GM21619 (cell line): ENCODE measurements around the gene EGLN3.
"Not testable (repeated sequence)": the region's sequence is repeated elsewhere in the genome, so short reads cannot be mapped to it uniquely, and the experiment has no call there.

Experiments
- ATAC-seq: cut with Tn5 transposase; IDR thresholded peaks from one replicate; pipeline ENCODE4 v1.9.1; 2021; ENCODE audit not compliant: unreplicated experiment

EGLN3 gene

GRCh38 chr14:33938131-33938949 lies 12.5 kb downstream of the EGLN3 start:
- no peak for ATAC-seq

- no peak for ATAC-seq
Observed at GRCh38 chr14:33936391-33936790, 14.5 kb downstream of the EGLN3 start.

GRCh38 chr14:33934938-33935337 lies 15.9 kb downstream of the EGLN3 start:
- ATAC-seq, result no peak

- ATAC-seq, result no peak
Observed at GRCh38 chr14:33934043-33934750, 16.7 kb downstream of the EGLN3 start.

GRCh38 chr14:33933386-33933933 lies 17.4 kb downstream of the EGLN3 start:
- no peak for ATAC-seq

GRCh38 chr14:33932576-33933345 lies 18.1 kb downstream of the EGLN3 start:
- no peak for ATAC-seq

- no peak for ATAC-seq
Observed at GRCh38 chr14:33932033-33932432, 18.8 kb downstream of the EGLN3 start.

GRCh38 chr14:33931461-33931860 lies 19.4 kb downstream of the EGLN3 start:
- ATAC-seq, result no peak

- ATAC-seq, result no peak
Observed at GRCh38 chr14:33930439-33930838, 20.4 kb downstream of the EGLN3 start.

GRCh38 chr14:33929799-33930408 lies 21.0 kb downstream of the EGLN3 start:
- ATAC-seq, result no peak

GRCh38 chr14:33928895-33929294 lies 22.0 kb downstream of the EGLN3 start:
- no peak for ATAC-seq

GRCh38 chr14:33927944-33928343 lies 22.9 kb downstream of the EGLN3 start:
- no peak for ATAC-seq

- ATAC-seq, result not testable (repeated sequence)
Observed at GRCh38 chr14:33926967-33927366, 23.9 kb downstream of the EGLN3 start.

- ATAC-seq, result no peak
Observed at GRCh38 chr14:33925946-33926345, 24.9 kb downstream of the EGLN3 start.

GRCh38 chr14:33925235-33925634 lies 25.6 kb downstream of the EGLN3 start:
- no peak for ATAC-seq

- no peak for ATAC-seq
Observed at GRCh38 chr14:33924566-33925100, 26.2 kb downstream of the EGLN3 start.

GRCh38 chr14:33922125-33922524 lies 28.7 kb downstream of the EGLN3 start:
- ATAC-seq, result no peak

GRCh38 chr14:33918256-33918655 lies 32.6 kb downstream of the EGLN3 start:
- ATAC-seq, result no peak

- no peak for ATAC-seq
Observed at GRCh38 chr14:33917661-33918060, 33.2 kb downstream of the EGLN3 start.

GRCh38 chr14:33916663-33917565 lies 34.0 kb downstream of the EGLN3 start:
- no peak for ATAC-seq
